Glomerular endothelial cell (primary cell): ENCODE data around the gene AQP11. TPM values are rescaled to one million over a fixed set of nuclear protein-coding genes. Genes with fewer than 3 reads are reported as not detected.
"Not testable (repeated sequence)": the region's sequence is repeated elsewhere in the genome, so short reads cannot be mapped to it uniquely, and the experiment has no call there.

Experiments
- DNase-seq: peaks from one replicate; pipeline ENCODE4 v3.0.0-alpha.2; 2011; ENCODE audit warnings: low read depth, low spot score; ENCODE audit errors: extremely low read depth
- total RNA-seq: library from RNA; depleted of rRNA; stranded (reverse); fragments of >200 nt; gene quantifications from 2 replicates; pipeline ENCODE4 v1.2.3, GENCODE V29; 2015

The AQP11 gene, protein sequence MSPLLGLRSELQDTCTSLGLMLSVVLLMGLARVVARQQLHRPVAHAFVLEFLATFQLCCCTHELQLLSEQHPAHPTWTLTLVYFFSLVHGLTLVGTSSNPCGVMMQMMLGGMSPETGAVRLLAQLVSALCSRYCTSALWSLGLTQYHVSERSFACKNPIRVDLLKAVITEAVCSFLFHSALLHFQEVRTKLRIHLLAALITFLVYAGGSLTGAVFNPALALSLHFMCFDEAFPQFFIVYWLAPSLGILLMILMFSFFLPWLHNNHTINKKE
- 0.18 TPM in 1 of 2 replicates, not detected in the other for total RNA-seq

DNA sequence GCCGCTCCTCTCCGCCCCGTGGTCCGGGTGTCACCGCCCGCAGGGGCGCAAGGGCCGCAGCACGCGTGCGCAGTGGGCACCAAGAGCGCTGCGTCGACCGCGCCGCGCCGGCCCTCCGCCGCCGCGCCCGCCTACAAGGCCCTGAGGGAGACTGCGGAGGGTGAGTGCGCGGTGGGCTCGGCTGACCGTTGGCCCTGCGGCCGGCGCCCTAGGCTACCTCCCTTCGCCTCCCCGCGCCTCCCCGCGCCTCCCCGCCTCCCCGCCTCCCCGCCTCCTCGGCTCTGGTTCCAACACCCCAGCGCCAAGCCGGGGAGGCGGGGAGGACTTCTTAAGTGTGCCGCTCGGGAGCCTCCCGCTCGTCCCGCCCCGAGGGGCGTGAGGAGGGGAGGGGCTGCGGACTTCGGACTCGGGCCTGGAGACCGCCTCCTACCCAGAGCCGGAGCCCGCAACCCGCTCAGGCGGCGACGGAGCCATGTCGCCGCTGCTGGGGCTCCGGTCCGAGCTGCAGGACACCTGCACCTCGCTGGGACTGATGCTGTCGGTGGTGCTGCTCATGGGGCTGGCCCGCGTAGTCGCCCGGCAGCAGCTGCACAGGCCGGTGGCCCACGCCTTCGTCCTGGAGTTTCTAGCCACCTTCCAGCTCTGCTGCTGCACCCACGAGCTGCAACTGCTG, at the start of gene AQP11:
TSS of gene AQP11 (plus strand) at position 433 of the 673 bp plus-strand sequence. CDS start at position 473, 40 bp downstream.
- no peak for DNase-seq

DNA sequence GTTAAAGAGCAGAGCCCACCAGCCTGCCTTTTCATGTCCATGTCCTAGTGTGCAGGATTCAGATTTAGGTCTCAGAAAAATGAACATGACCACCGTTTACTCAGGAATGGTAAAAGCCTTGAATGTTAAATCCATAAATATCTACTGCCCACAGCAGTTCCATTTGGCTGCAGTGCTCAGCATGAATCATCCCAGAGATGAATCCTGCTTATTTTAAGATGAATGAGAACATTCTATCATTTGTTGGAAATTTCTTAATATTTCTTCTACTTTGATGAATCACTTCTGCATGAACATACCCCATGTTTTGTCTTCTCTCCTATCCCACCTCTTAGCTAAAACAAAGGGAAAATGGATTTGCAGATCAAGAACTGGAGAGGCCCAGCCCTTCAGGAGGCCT, 47.5 kb upstream of the AQP11 start:
- no peak for DNase-seq

DNA sequence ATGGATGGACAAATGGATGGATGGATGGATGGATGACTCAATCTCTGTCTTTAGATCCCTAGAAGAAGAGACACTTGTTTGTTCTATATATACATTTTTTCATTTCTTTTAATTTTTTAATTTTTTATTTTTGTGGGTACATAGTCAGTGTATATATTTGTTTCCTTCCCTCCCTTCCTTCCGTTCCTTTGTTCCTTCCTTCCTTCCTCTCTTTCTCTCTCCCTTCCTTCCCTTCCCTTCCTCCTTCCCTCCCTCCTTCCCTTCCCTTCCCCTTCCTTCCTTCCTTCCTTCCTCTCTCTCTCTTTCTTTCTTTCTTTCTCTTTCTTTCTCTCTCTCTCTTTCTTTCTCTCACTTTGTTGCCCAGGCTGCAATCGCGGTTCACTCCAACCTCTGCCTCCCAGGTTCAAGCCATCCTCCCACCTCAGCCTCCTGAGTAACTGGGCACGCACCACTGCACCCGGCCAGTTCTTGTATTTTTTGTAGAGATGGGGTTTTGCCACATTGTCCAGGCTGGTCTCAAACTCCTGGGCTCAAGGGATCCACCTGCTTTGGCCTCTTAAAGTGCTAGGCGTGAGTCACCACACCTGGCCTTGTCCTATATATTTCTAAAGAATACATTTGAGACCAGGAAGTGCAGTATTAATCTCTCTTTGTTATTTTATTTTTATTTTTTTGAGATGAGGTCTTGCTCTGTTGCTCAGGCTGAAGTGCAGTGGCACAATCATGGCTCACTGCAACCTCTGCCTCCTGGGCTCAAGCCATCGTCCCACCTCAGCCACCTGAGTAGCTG, 42.5 kb upstream of the AQP11 start:
- no peak for DNase-seq

- DNase-seq: peak; percentile 39
These were observed 41.7 kb upstream of the AQP11 start for GRCh38 chr11:77547863-77548551.

DNA sequence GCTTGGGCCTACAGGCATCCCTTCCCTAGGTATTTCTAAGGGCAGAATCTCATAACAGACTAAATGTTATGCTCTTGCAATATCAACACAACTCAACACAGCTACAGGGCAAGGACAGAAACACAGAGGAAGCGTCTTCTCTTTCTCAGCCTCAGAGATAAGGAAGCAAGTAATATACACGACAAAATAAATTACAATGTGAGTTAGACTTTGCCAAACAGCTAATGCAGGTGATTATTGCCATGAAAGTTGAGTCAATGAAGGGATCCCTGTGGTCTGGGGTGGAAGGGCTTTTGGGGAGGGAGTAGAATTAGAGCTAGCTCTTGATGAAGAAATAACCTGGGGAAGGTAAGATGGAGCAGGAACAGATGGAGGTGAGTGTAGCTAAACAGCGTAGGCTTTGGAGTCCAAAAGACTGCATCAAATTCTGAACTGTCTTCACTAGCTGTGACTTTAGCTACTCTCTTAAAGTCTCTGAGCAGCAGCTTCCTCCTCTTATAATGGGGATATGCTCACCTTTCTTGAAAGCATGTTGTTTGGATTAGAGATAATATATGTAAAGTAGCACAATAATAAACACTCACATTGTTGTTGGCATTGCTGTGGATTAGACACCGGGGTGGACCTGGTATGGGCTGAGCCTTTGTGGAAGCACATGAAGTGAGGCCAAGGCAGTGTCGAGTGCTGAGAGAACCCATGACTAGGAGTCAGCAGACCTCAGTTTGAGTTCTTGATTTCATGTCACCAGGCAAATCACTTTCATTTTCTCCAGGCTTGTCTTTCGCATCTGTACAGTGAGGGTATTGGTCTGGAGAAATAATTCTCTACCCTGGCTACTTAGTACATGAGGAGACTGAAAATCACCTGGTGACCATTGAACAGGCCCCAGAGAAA, 41.0 kb upstream of the AQP11 start:
- DNase-seq: no peak

DNA sequence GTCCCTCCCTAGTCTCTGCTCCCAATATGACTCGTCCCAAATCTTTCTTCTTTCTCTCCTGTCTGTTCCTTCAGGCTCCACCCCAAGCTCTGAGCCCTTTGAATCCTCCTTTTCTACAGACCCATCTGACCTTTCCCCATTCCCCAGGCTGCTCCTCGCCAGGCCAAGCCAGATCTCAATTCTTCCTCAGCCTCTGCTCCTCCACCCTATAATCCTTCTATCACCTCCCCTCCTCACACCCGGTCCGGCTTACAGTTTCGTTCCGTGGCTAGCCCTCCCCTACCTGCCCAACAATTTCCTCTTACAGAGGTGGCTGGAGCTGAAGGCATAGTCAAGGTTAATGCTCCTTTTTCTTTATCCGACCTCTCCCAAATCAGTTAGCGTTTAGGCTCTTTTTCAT, 38.3 kb upstream of the AQP11 start:
- DNase-seq: not testable (repeated sequence)

DNA sequence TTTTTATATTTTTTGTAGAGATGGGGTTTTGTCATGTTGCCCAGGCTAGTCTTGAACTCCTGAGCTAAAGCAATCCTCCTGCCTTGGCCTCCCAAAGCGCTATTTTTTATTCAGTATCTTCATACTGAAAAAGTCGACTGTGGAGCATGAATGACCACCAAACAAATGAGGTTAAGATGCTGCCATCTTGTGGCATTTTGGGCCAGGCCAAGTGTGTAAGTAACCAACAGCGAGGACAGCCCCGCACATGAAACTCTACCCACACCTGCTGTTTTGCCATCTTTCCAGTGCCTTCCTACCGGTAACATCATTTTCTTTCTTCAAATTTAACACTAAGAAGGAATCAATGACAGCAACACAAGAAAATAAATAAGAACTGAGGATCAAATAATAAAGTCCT, 32.2 kb upstream of the AQP11 start:
- no peak for DNase-seq

- no peak for DNase-seq
These were observed 31.4 kb upstream of the AQP11 start for GRCh38 chr11:77558380-77558779.

DNA sequence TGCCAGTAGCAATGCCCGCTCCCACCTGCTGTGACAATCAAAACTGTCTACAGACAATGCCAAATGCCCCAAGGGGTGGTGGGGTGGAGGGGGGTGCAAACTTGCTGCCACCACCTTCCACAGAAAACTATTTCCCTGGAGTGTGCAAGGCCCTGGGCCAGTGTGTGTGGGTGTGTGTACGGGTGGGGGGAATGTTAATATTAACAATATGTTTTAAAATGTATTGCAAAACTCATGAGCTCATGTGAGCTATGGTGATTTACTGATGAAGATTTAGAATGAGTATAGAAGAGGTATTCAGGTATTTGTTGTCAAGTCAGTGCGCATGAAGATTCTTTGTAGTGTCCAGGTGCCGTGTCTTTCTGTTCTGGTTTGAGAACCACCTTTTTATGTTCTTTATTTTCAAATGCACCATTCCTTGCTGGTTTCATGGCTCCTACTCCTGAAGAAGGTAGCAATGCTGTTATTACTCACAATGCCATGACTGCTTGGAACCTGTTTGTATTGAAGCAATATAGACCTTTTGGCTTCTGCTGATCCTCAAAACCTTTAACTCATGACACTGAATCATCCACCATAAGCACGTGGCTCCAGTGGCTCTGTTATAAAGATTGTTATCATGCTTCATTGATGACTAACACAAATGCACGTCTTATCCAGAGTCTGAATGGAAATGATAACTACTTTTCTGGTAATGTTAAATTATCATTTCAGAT, 29.9 kb upstream of the AQP11 start:
- DNase-seq: peak; percentile 18

- DNase-seq: no peak
These were observed 29.1 kb upstream of the AQP11 start for GRCh38 chr11:77560605-77561004.

- DNase-seq: no peak
These were observed 28.5 kb upstream of the AQP11 start for GRCh38 chr11:77561257-77561656.

DNA sequence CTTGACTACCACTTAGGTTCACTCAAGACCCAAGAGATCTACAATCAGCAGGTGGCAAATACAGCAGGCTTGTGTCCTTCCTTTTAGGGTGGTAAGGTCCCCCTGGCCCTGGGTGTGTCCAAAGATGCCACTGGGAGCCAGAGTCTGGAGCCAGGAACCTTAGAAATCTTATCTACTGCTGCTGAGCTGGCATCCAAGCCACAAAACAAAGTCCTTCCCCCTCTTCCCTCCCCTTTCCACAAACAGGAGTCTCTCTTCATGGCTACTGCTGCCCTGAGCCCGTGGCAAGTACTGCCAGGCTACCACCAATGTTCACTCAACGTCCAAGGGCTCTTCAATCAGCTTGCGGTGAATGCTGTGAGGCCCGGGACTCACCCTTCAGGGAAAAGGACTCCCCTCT, 21.4 kb upstream of the AQP11 start:
- no peak for DNase-seq

GRCh38 chr11:77568916-77569675, 20.7 kb upstream of the AQP11 start:
- no peak for DNase-seq

- no peak for DNase-seq
These were observed 20.1 kb upstream of the AQP11 start for GRCh38 chr11:77569676-77570070.

GRCh38 chr11:77570896-77571295, 18.9 kb upstream of the AQP11 start:
- not testable (repeated sequence) for DNase-seq

- DNase-seq: not testable (repeated sequence)
These were observed 14.3 kb upstream of the AQP11 start for GRCh38 chr11:77575428-77575827.

DNA sequence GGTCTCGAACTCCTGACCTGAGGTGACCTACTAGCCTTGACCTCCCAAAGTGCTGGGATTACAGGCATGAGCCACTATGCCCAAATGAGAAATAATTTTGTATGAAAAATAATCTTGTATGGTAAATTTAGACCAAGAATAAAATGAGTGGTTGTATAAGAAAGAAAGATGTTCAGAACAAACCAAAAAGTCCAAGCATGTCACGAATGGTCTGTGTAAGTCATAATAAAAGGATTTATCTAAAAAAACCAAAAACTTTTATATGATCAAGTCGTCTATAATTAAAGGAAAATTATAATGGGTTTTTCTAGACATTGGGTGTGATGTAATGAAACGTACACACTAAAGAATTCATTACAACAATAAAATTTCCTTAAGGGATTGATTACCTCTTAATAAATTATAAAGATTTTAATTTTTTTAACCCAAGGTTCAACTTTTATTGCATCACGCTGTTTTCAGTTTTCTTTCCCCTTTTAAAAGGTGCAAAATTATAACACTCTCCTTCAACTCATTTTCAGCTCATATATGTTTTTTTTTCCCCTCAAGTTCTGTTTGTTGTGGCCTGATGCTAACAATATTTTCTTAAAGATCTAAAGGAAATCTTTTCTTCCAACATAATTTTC, 8.9 kb upstream of the AQP11 start:
- no peak for DNase-seq

- DNase-seq: no peak
These were observed 602 bp upstream of the AQP11 start for GRCh38 chr11:77589181-77589520.
